ENCODE measurements around the gene PALM.

The PALM gene

DNA sequence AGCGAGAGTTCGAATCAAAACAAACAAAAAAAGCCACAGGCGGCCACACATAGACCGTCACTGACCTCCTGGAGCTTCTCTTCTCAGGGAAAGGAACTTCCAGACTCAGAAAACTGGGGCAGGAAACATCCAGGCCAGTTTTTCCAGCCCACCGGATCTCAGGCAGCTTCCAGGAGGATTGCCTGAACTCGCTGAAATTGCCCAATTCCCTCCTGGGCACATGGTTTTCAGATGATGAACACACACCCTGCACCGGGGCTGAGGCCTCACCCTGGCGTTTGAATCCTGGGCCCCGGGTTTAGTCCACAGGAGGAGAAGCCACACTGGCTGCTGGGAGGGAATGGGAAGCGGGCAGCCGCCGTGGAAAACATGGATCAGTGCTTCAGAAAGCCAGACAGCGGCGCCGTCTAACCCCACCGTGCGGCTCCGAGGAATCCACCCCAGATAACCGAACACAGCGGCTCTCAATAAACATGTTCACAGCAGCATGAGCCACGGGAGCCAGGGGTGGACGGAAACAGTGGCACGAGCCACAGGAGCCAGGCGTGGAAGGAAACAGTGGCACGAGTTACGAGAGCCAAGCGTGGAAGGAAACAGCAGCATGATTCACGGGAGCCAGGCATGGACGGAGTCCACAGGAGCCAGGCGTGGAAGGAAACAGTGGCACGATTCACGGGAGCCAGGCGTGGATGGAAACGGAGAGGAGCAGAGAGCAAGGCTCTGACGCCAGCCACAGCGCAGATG is 70.3 kb downstream of the PALM start:
- in situ Hi-C loops (cut with MboI; ENCODE audit: low sequenced_read_pairs) = loop anchor here (10.0 kb wide), 1 partner anchor 206 kb away; the partner anchor contains the start of gene WDR18

DNA sequence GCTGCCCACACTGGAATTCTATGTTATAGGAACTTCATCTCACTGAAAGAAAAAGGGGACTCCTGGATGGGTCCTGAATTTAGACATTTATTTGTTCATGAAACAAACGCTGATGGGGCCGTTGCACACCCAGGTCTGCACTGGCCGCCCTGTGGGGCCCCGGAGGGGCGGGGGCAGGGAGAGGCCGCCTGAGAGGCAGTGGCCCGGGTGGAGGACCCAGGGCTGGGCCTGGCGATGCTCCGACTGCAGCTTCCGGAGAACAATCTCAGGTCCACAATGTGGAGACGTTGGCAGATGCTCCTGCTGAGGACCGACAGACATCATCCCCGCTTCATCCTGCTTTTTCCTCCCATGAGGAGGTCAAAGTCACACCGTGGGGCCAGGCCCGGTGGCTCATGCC is 72.2 kb downstream of the PALM start:
- in situ Hi-C loops (cut with MboI; ENCODE audit: low sequenced_read_pairs) = no loop called here

DNA sequence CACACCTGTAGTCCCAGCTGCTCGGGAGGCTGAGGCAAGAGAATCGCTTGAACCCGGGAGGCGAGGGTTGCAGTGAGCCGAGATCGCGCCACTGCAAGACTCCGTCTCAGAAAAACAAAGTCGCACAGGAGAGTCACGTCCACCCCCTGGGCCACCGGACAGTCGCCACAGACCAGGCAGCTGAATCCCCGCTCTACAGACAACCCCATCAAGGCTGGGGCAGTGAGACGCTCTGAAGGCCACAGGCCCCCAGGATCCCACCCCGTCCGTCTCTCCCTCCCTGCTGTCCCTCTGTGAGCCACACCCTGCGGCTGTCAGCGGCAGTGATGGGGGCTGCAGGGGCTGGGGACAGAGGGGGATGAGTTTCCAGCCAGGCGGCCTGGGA is 73.1 kb downstream of the PALM start:
- in situ Hi-C loops (cut with MboI; ENCODE audit: low sequenced_read_pairs) = no loop called here

DNA sequence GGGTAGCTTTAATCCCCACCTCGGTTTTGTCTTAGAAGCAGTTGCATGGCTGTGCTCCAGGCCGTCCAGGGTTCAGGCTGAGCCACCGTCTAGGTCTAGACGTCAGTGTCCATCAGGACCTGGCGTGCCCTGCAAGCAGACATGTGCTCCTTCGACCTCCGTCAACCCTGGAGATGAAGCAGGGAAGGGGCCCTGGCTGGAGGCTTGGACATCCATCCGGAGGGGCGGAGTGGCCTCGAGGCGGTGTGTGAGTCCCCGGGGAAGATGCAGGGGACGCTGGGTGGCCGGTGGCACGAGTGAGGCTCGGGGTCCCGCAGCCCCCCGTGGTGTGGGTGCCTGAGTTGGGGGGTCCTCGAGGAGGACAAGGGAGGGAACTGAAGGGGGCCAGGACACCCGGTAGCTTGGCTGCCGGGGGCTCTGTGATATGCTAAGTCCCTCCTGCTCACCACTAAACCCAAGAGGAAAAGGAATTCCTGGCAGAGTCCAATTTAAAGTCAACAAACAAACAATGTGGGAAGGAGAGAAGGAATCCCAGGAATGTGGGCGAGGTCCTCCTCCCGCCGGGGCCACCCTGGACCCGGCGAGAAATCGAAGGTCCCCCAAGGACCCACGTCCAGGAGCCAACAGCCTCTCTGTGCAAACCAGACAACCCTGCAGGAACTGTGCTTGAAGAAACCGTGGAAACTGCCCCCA is 73.6 kb downstream of the PALM start:
- in situ Hi-C loops (cut with MboI; ENCODE audit: low sequenced_read_pairs) = no loop called here

DNA sequence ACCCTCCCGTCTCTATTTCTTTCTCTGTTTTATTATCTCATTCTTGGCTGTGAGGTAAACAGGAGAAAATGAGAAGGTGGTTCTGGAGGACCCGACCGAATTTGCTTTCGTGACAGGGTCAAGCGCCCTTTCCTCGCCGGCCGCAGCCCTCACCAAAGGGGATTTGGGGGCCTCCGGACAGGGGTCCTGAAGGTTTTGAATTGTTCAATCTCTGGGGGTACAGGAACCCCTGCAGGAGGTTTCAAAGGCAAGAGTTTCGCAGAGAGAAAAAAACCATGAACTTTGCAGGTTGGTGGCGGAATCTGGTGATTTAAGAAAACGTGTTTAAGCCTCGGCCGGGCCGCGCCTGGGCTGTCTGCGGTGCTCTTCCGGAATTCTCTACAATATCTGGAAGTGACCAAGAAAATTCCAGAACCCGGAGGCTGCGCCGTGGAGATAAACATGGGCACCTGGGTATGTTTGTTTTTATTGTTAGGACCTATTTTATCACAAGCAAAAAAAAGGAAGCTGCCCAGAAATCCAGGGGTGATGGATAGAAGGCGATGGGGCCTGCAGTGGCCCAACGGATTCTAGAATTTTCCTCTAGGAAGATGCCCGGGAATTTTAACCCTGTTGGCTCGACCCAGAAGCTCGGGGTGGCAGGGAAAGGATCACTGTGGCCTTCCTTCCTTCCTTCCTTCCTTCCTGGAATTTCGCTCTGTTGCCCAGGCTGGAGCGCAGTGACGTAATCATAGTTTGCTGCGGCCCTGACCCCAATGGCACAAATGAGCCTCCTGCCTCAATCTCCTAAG is 74.3 kb downstream of the PALM start:
- in situ Hi-C loops (cut with MboI; ENCODE audit: low sequenced_read_pairs) = no loop called here

DNA sequence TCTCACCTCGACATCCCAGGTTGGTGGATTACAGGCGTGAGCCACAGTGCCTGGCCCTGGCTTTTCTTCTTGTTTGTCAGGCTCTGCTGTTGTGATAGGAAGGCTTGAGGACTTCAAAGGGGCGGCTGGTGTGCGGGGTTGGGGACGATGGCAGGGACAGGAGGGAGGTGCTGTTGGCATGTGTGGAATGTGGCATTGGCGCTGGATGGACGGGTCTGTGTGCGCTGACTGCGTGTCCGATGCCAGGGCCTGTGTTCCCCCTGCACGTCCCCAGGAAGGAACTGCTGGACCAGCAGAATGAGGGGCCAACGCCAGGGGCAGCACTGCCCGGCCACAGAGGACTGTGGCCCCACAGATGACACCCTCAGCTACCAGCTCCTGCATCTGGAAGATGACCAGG is 75.8 kb downstream of the PALM start:
- in situ Hi-C loops (cut with MboI; ENCODE audit: low sequenced_read_pairs) = no loop called here

DNA sequence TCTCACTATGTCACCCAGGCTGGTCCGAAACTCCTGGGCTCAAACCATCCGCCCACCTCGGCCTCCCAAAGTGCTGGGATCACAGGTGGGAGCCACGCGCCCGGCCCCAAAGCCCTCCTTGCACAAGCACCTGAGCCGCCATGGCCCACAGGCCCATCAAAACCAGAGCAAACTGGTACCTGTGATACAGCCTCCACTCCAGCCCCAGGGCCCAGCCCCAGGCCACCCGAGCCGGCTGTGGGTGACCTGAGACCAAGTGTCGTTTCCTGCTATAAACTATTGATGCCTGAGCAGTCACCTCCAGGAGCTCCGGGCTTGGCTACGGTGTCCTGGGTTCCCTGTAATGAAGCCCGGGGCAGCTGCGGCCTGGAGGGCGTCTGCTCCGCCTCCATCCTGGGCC is 78.8 kb downstream of the PALM start:
- in situ Hi-C loops (cut with MboI; ENCODE audit: low sequenced_read_pairs) = no loop called here

DNA sequence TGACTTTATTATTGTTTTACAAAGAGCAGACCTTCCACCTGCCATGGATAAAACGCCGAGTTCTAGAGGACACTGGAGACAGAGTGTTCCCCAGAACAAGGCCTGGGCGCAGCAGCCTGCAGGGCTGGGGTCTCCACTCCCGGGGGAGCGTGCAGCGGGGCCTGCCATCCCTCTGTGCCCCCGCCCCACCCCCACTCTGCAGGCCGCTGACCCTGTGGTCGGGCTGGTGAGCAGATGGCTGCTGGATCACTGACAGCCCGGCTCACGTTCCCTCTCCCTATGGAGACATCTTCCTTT is 79.9 kb downstream of the PALM start:
- in situ Hi-C loops (cut with MboI; ENCODE audit: low sequenced_read_pairs) = no loop called here

DNA sequence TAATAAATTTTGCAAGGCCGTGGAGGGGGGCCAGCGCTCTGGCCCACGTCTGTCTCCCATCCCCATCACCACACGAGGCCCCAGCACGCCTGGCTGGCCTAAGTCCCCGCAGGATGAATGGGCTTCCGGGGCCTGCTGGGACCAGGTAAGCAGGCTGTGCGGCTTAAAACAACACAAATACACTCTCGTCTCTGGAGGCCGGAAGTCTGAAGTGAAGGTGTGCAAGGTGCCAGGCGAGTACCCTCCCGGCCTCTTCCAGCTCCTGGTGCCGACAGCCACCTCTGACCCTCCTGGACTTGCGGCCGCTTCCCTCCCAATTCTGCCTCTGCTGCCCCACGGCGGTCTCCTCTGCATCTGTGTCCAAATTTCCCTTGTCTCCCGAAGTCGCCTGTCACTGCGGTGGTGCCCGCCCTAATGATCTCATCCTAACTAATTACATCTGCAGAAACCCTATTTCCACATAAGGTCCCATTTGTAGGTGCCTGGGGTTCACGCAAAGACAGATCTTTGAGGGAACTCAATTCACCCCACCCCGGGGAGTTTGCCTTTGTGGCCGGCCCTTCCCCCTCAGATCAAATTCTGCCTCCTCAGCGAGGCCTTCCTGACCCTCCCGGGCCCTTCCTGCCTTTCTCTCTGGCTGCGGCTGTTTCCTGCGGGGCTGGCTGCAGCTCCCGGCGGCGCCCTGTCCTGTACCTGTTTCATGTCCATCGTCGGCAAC is 80.4 kb downstream of the PALM start:
- in situ Hi-C loops (cut with MboI; ENCODE audit: low sequenced_read_pairs) = no loop called here

DNA sequence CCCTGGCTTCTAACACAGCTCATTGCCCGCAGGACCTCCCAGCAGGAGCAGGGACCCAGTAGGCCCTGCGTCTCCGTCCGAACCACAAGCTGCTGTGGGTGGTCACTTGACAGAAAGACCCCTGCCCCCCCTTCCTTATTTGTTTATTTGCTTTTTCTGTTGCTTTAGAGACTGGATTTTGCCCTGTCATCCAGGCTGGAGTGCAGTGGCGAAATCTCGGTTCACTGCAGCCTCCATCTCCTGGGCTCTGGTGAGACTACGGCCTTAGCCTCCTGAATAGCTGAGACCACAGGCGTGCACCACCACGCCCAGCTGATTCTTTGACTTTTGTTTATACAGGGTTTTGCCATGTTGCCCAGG is 80.9 kb downstream of the PALM start:
- in situ Hi-C loops (cut with MboI; ENCODE audit: low sequenced_read_pairs) = no loop called here

DNA sequence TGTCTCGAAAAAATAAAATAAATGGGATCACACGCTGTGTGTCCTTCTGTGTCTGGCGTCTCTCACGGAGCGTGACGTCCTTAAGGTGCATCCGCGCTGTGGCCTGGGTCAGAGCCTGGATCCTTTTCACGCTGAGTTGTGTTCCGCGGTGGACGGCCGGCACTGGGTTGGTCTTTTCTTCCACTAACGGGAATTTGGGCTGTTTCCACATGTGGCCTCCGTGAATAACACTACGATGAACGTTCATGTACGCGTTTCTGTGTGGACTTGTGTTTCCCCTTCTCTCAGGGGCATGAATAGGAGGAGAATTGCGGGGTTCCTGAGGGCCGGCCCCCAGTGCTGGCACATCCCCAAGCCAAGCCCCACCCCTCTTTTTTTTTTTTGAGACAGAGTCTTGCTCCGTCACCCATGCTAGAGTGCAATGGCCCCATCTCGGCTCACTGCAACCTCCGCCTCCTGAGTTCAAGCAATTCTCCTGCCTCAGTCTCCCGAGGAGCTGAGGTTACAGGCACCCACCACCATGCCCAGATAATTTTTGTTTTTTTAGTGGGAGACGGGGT is 82.4 kb downstream of the PALM start:
- in situ Hi-C loops (cut with MboI; ENCODE audit: low sequenced_read_pairs) = no loop called here

DNA sequence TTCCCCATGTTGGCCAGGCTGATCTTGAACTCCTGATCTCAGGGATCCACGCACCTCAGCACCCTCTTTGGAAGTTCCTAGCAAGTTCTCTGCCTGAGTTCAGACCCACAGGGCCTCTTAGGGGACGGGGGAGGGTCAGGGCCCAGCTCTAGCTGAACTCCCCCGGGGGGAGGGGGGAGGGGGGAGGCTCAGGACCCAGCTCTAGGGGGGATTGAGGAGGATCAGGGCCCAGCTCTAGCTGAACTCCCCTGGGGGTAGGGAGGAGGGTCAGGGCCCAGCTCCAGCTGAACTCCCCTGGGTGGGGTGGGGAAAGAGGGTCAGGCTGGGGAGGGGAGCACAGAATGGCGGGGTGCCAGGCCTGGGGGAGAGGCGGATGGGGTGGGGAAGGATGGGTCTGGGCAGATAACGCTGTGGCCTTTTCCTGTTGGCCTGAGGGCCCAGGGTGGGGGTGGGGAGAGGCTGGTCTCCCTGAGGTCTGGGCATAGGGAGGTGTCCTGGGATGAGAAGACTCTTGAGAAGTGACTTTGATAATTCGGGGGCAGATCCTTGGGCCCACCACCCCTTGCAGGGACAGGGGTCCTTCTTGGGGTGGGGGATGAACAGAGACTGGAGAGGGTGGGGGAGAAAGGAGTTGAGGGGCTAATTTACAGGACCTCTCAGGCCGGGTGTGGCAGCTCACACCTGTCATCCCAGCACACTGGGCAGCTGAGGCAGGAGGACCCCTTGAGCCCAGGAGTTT is 83.0 kb downstream of the PALM start:
- in situ Hi-C loops (cut with MboI; ENCODE audit: low sequenced_read_pairs) = no loop called here

DNA sequence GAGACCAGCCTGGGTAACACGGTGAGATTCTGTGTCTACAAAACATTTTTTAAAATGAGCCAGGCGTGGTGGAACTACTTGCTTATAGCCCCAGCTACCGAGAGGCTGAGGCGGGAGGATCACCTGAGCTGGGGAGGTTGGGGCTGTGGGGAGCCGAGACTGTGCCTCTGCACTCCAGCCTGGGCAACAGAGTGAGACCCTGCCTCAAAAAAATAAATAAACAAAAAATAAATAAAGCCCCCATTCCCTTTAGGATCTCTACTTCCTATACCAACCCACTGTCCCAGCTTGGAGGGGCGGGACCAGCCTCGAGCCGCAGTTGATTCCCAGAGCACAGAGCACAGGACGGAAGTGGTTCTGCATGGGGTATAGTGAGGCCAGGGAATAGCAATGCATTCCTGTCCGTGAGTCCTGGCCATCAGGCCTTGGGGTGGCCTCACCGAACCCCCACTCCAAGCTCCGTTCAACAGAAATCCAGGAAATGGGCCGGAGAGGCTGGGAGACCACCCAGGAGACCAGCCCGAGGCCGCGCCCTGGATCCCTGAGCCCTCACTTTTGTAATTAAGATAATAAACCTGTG is 83.7 kb downstream of the PALM start:
- in situ Hi-C loops (cut with MboI; ENCODE audit: low sequenced_read_pairs) = no loop called here

DNA sequence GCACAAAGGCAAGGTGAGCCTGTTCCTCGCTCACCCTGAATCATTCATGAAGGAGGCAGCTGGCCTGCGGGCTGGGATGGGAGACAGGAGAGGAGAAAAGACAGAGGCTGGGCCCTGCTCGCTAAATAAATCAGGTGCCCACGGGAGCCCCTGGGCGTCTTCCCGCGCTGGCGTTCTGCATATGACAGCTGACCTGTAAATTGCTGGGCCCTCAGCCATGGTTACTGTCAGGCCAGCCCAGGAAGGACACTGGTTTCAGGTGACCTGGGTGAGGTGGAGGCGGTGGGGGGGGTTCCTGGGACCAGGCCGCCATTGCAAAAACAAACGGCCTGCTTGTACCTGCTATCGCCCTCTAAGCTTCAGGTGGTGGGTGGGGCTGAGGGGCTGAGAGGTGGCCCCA is 85.1 kb downstream of the PALM start:
- in situ Hi-C loops (cut with MboI; ENCODE audit: low sequenced_read_pairs) = no loop called here

DNA sequence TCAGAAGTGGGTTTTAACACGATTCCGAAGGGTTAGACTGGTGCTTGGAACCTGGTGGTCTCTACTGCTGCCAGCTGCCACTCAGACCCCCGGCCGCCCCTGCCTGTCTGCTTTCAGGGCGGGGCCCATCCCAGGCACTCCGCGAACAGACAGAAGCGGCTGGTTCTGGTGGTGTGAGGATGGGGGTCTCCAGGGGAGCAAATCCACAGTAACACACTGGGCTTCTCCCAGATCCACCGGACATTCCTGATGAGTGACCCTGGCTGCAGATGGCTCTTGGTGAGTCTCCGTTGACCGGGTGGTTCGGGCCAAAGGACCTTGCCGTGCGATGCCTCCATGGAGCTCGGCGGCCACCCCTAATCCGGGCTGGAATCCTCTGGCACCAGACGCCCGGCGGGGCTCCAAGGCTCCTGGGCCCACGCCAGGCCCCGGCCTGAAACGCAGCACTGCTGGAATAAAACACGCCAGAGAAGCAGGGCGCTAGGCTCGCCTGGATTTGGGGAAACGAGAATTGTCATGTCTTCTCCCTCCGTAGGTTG is 86.4 kb downstream of the PALM start:
- in situ Hi-C loops (cut with MboI; ENCODE audit: low sequenced_read_pairs) = no loop called here

DNA sequence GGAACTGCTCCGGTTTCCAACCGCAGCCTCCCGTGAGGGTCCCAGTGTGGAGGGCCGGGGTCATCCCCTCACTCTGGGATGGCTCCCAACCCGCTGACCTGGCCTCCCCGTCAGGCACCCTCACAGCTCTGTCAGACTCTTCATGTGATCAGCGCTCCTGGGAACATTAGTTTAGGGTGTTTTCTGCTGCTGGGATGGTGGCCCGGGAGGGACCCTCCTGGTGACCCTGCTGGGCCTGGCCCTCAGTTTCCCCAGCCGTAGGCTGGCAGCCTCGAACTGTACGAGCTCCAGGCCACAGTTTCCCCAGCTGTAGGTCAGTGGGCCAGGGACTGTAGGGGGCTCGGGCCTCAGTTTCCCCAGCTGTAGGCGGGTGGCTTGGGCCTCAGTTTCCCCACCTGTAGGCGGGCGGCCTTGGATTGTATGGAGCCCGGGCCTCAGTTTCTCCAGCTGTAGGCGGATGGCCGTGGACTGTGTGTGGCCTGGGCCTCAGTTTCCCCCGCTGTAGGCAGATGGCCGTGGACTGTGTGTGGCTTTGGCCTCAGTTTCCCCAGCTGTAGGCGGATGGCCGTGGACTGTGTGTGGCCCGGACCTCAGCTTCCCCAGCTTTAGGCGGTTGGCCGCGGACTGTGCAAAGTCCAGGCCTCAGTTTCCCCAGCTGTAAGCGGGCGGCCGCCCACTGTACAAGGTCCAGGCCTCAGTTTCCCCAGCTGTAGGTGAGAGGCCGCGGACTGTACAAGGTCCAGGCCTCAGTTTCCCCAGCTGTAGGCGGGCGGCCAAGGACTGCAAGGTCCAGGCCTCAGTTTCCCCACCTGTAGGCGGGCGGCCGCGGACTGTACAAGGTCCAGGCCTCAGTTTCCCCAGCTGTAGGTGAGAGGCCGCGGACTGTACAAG is 87.2 kb downstream of the PALM start:
- in situ Hi-C loops (cut with MboI; ENCODE audit: low sequenced_read_pairs) = no loop called here

DNA sequence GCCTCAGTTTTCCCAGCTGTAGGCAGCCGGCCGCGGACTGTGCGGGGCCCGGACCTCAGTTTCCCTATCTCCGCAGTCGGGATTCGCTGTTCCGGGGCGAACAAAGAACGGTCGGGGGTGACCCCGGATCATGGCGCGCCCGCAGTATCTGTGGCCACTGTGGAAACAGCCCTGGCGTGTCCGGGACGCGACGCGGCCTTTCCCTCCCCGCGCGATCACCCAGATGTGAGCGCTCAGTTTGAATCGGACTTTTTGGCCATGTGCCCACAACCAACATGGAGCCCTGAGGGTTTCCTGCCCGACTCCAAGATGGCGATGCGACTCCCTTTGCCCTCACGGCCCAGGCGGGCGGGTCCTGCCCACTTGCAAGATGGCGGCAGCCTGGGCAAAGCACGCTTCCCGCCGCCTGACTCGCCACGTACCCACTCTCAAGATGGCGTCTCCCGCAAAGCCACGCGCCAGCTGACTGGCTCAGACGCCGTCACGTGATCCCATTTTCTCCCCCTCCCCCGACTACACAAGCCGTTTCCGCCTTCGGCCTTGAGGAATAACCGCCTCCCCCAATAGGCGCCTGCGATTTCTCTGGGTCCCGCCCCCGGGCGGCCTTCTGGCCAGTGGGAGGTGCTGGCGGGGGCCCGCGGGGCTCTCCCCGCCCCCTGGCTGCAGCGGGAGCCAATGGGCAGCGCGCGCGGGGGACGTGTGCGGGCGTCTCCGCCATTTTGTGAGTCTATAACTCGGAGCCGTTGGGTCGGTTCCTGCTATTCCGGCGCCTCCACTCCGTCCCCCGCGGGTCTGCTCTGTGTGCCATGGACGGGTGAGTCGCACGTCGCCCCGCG is 88.2 kb downstream of the PALM start, which contains the start of gene PTBP1:
Gene PTBP1, plus strand, starts transcription at position 761 of the 836 bp plus-strand sequence. Its CDS starts 46 bp downstream, at position 807.
- in situ Hi-C loops (cut with MboI; ENCODE audit: low sequenced_read_pairs) = no loop called here

Data from HL-60/S4 (cell line).